ENCODE data around the gene EPB41L1.

Gene EPB41L1

DNA sequence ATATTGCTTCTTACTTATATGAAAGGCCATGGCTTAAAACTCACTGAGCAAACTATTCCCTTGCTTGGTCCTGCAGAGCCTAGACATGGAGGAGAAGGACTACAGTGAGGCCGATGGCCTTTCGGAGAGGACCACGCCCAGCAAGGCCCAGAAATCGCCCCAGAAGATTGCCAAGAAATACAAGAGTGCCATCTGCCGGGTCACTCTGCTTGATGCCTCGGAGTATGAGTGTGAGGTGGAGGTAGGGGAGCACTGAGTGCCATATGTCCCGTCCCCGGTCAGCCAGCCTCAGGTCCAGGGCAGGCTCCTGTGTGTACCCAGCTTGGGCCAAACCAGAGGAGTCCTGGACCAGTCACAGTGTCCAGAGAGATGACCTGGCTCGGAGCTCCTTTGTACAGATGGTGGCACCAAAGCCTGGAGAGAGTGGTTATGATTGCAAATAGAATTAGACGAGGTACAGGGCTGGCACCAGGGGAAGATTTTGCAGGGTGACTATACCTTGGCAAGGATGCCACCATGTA is 21.0 kb downstream of the EPB41L1 start:
- Histone ChIP-seq H3K27me3 (ENCODE audit: insufficient read depth, poor library complexity, severe bottlenecking) (peaks cover 2% of the 10 kb centered on the region), H3K27ac (replicated peaks) (no peak overlapping the region), H3K4me3 (replicated peaks; ENCODE audit: insufficient read depth, low read length) (no peak overlapping the region)
- TF ChIP-seq, protein P1, sequence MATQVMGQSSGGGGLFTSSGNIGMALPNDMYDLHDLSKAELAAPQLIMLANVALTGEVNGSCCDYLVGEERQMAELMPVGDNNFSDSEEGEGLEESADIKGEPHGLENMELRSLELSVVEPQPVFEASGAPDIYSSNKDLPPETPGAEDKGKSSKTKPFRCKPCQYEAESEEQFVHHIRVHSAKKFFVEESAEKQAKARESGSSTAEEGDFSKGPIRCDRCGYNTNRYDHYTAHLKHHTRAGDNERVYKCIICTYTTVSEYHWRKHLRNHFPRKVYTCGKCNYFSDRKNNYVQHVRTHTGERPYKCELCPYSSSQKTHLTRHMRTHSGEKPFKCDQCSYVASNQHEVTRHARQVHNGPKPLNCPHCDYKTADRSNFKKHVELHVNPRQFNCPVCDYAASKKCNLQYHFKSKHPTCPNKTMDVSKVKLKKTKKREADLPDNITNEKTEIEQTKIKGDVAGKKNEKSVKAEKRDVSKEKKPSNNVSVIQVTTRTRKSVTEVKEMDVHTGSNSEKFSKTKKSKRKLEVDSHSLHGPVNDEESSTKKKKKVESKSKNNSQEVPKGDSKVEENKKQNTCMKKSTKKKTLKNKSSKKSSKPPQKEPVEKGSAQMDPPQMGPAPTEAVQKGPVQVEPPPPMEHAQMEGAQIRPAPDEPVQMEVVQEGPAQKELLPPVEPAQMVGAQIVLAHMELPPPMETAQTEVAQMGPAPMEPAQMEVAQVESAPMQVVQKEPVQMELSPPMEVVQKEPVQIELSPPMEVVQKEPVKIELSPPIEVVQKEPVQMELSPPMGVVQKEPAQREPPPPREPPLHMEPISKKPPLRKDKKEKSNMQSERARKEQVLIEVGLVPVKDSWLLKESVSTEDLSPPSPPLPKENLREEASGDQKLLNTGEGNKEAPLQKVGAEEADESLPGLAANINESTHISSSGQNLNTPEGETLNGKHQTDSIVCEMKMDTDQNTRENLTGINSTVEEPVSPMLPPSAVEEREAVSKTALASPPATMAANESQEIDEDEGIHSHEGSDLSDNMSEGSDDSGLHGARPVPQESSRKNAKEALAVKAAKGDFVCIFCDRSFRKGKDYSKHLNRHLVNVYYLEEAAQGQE (IDR thresholded peaks at IDR 0.05; ENCODE audit: insufficient replicate concordance, low read depth), result no peak
- TF ChIP-seq POLR2AphosphoS5 (IDR thresholded peaks at IDR 0.05; ENCODE audit: low read depth) (no peak), GABPA (IDR thresholded peaks at IDR 0.05; ENCODE audit: low read depth) (no peak), SPI1 (IDR thresholded peaks at IDR 0.05; ENCODE audit: borderline replicate concordance, low read depth) (no peak)
- TF ChIP-seq, protein P2, sequence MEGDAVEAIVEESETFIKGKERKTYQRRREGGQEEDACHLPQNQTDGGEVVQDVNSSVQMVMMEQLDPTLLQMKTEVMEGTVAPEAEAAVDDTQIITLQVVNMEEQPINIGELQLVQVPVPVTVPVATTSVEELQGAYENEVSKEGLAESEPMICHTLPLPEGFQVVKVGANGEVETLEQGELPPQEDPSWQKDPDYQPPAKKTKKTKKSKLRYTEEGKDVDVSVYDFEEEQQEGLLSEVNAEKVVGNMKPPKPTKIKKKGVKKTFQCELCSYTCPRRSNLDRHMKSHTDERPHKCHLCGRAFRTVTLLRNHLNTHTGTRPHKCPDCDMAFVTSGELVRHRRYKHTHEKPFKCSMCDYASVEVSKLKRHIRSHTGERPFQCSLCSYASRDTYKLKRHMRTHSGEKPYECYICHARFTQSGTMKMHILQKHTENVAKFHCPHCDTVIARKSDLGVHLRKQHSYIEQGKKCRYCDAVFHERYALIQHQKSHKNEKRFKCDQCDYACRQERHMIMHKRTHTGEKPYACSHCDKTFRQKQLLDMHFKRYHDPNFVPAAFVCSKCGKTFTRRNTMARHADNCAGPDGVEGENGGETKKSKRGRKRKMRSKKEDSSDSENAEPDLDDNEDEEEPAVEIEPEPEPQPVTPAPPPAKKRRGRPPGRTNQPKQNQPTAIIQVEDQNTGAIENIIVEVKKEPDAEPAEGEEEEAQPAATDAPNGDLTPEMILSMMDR (IDR thresholded peaks at IDR 0.05; ENCODE audit: insufficient read depth, low read length), result no peak
- no peak for DNase-seq (ENCODE audit: low read depth in 1 of 2, low spot score in 1 of 2)

DNA sequence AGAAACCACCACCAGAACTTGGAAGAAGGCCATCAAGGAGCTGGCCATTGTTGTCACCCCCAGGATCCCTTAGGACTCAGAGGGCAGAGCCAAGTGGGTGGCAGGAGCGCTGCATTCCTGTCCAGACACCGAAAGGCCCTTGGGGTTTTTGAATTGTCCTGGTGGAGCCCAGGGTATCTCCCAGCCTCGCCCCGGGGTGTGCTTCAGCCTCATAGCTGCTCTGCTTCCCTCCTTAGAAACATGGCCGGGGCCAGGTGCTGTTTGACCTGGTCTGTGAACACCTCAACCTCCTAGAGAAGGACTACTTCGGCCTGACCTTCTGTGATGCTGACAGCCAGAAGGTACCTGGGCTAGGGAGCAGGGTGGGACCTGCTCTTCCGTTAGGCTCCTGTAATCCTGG is 23.2 kb downstream of the EPB41L1 start:
- no peak for DNase-seq (ENCODE audit: low read depth in 1 of 2, low spot score in 1 of 2)
- Histone ChIP-seq H3K27me3 (ENCODE audit: insufficient read depth, poor library complexity, severe bottlenecking) (peaks cover 2% of the 10 kb centered on the region), H3K27ac (replicated peaks) (no peak overlapping the region), H3K4me3 (replicated peaks; ENCODE audit: insufficient read depth, low read length) (no peak overlapping the region)
- TF ChIP-seq, protein P2 (IDR thresholded peaks at IDR 0.05; ENCODE audit: insufficient read depth, low read length), result no peak
- TF ChIP-seq, protein P1 (IDR thresholded peaks at IDR 0.05; ENCODE audit: insufficient replicate concordance, low read depth), result no peak
- TF ChIP-seq GABPA (IDR thresholded peaks at IDR 0.05; ENCODE audit: low read depth) (no peak), SPI1 (IDR thresholded peaks at IDR 0.05; ENCODE audit: borderline replicate concordance, low read depth) (no peak), POLR2AphosphoS5 (IDR thresholded peaks at IDR 0.05; ENCODE audit: low read depth) (no peak)

DNA sequence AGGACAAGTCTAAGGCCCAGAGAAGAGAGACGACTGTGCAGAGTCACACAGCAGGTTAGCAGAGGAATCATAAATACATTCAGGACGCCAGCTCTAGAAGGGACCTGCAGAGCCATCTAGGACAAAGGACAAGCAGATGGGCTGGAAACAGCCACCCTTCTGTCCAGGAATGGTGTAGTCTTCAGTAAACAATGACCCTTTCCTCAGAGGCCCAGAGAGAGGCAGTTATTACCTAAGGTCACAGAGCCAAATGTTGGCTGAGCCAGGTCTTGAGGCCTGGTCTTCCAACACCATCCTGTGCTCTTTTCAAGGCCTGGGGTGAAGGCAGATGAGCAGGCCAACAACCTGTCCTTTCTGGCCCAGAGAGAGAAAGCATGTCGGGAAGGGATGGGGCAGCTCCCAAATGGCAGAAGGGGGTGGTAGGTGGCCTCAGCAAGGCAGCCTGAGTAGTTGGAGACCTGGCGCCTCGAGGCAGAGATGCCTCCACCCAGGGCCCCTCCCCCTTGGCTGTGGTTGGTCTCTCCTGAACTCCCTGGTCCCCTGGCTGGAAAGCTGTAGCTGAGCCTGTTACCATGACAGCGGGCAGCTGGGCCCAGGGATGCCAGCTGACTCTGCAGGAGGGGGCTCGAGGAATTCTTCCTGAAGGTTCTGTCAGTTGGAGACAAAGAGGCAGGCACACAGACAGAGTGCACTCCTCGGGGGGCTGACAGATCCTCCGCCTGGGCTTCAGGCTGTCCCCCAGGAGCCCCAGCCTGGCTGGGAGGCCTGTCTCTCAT is 24.8 kb downstream of the EPB41L1 start:
- no peak for DNase-seq (ENCODE audit: low read depth in 1 of 2, low spot score in 1 of 2)
- H3K4me3 ChIP-seq (replicated peaks; ENCODE audit: insufficient read depth, low read length), result no peak overlapping the region
- peaks cover 2% of the 10 kb centered on the region for H3K27me3 ChIP-seq (ENCODE audit: insufficient read depth, poor library complexity, severe bottlenecking)
- TF ChIP-seq, protein P2 (IDR thresholded peaks at IDR 0.05; ENCODE audit: insufficient read depth, low read length), result no peak
- TF ChIP-seq POLR2AphosphoS5 (IDR thresholded peaks at IDR 0.05; ENCODE audit: low read depth) (no peak), SPI1 (IDR thresholded peaks at IDR 0.05; ENCODE audit: borderline replicate concordance, low read depth) (no peak), GABPA (IDR thresholded peaks at IDR 0.05; ENCODE audit: low read depth) (no peak)
- TF ChIP-seq, protein P1 (IDR thresholded peaks at IDR 0.05; ENCODE audit: insufficient replicate concordance, low read depth), result no peak
- no peak overlapping the region for H3K27ac ChIP-seq (replicated peaks)

All from HL-60 (cell line).